HG02571 (cell line): ENCODE data around the gene WDR53.
"Not testable (repeated sequence)": the region's sequence is repeated elsewhere in the genome, so short reads cannot be mapped to it uniquely, and the experiment has no call there.

ENCODE experiments used
- ATAC-seq: cut with Tn5 transposase; IDR thresholded peaks from one replicate; pipeline ENCODE4 v1.9.1; 2021; ENCODE audit warnings: mild to moderate bottlenecking, moderate library complexity; ENCODE audit not compliant: unreplicated experiment

WDR53 gene

GRCh38 chr3:196559826-196560225, 8.5 kb downstream of the WDR53 start:
- ATAC-seq: no peak

DNA sequence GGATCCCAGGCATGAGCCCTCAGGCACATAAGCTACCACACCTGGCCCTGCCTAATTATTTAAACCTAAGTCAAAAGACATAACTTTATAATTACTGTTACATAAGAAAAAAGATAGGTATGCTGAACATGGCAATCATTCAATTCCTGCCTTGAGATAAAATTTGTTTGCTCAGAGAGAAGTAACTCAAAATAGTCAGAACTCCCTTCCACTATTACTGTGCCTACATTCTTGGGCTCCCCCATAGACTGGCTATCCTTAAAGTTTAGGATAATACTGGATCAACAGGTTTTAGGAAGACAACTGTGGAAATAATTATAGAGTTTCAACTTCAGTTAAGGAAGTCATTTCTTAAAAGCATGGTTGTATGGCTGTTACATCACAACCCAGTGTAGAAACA, 9.9 kb downstream of the WDR53 start:
- ATAC-seq: no peak

GRCh38 chr3:196557236-196557635, 11.1 kb downstream of the WDR53 start:
- no peak for ATAC-seq

DNA sequence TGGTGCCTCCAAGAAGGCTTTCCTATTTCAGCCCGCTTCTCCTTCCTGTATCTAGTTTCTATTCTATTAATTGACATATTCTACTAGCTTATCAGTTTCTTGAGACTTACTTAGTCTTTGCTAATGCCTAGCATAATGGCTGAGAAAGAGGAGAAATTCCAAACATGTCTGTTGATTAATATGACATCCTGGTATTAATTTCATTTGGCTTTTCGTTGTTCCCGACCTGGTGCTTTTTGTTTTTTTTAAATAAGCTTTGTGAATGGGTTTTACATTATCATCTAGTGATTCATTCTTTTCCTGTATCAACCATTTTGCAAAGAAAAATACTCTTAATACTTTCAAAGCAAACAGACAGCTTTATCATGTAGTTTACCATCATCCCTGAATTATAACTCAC, 13.1 kb downstream of the WDR53 start:
- no peak for ATAC-seq

DNA sequence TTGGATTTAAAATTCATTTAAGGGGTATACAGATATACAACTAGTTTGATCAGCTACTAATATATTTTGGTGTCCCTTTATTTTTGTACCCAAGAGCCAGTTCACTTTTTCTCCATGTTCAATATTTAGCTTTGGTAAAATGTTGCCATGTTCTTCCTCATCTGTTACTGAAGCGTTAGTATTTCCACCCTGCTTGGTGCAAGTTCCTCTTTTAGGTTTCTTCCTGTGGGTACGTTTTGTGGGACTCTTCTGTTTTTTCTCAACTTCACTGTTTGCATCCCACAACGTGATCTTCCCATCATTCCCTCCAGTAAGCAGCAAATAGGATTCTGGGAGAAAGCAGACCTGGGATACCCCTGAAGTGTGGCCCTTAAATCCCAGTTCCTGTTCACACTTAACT, 14.1 kb downstream of the WDR53 start:
- no peak for ATAC-seq

DNA sequence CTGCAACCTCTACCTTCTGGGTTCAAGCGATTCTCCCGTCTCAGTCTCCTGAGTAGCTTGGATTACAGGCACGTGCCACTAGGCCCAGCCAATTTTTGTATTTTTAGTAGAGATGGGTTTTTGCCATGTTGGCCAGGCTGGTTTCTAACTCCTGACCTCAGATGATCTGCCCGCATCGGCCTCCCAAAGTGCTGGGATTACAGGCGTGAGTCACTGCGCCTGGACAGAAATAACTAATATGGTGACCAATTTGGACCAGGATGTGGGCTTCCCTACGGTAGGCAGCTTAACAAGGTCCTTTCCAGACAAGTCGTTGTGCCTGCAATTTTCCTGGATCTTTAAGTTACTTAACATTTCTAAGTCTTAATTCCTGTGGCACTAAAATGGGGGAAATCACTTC, 14.8 kb downstream of the WDR53 start:
- ATAC-seq: no peak

DNA sequence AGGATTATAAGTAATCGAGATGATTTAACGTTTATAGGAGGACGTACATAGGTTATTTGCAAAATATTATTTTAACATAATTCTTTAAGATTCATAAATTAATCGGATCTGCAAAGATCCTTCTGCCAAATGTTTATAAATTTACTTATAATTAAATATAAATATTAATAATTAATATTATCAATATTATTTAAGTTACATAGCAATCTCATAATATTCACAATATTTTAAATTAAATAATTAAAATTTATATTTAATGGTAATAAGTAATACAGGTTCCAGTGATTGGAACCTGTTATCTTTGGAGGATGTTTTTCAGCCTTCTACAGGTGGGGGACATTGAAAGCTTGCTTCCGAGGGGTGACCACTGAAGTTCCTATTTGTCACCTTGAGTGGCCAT, 16.1 kb downstream of the WDR53 start:
- ATAC-seq: no peak

GRCh38 chr3:196550172-196550571, 18.2 kb downstream of the WDR53 start:
- ATAC-seq: not testable (repeated sequence)

DNA sequence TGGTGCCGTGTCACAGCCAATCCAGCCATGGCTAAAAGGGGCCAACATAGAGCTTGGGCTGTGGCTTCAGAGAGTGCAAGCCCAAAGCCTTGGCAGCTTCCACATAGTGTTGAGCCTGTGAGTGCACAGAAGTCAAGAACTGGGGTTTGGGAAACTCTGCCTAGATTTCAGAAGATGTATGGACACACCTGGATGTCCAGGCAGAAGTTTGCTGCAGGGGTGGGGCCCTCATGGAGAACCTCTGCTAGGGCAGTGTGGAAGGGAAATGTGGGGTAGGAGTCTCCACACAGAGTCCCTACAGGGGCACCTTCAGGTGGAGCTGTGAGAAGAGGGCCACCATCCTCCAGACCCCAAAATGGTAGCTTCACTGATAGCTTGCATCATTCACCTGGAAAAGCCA, 19.0 kb downstream of the WDR53 start:
- ATAC-seq: not testable (repeated sequence)

DNA sequence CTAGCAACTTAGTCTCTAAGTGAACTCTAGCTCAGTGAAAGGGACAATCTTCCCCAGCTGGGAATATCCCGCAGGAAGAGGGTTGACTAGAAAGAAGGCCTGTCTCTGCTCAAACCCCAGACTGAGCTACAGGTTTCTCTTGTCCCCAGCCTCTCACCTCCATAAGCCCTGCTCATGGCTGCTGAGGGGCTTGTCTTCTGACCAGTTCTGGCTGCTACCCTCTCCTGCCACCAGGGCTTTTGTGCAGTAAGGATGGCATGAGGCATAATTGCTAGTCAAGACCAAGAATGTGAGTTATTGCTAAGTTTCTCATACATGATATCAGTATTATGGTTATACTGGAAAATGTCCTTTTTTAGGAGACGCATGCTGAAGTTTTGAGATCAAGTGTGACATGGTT, 21.3 kb downstream of the WDR53 start:
- ATAC-seq: no peak

DNA sequence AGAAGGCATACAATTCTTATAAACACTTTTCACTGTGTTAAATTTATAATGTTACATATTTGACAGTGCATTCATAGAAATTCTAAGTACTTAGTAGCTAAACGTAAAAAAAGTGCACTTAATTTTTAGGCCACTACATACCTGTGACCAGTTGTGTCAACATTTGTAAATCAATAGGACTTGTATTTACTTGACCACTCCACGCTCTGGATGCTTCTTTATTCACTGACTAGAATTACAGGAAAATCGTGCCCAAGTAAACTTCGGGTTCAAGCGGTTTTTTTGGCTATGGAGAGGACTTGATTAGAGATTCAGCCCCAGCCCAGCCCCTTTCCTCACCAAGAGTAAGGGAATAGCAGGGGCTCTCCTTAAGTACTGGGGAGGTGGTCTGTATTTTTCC, 21.8 kb downstream of the WDR53 start:
- no peak for ATAC-seq

DNA sequence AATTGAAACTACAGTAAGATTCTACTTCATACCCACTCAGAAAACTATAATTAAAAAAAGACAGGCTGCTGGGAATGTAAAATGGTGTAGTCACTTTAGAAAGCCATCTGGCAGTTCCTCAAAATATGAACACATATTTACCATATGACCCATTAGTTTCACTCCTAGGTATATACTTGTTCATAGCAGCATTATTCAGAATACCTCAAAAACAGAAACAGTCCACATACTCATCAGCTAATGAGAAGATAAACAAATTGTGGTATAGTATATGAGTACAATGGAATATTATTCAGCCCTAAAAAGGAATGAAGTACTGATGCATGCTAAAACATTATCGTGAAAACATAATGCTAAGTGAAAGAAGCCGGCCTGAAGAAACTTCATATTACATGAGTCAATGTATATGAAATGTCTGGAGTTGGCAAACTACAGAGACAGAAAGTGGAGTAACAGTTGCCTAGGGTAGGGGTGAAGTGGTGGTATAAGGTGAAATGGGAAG, 23.8 kb downstream of the WDR53 start:
- no peak for ATAC-seq

- no peak for ATAC-seq
These were observed 26.5 kb downstream of the WDR53 start for GRCh38 chr3:196541684-196542445.

GRCh38 chr3:196537319-196537984, 30.9 kb downstream of the WDR53 start:
- ATAC-seq: no peak

DNA sequence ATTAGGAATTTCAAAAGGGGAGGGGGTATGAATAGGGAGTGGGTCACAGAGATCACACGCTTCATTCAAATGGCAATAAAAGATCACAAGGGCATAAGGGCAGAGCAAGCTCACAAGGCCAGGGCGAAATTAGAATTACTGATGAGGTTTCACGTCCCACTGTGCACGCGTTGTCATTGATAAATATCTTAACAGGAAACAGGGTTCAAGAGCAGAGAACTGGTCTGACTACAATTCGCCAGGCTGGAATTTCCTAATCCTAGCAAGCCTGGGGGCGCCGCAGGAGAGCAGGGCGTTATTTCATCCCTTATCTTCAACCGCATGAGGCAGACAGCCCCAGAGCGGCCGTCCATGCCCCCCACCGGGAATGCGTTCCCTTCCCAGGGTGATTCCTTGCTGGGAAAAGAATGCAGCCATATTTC, 35.1 kb downstream of the WDR53 start:
- ATAC-seq: no peak

GRCh38 chr3:196531418-196531817, 36.9 kb downstream of the WDR53 start:
- ATAC-seq: no peak

- ATAC-seq: peak; percentile 75
These were observed 39.6 kb downstream of the WDR53 start for GRCh38 chr3:196528639-196529233.

DNA sequence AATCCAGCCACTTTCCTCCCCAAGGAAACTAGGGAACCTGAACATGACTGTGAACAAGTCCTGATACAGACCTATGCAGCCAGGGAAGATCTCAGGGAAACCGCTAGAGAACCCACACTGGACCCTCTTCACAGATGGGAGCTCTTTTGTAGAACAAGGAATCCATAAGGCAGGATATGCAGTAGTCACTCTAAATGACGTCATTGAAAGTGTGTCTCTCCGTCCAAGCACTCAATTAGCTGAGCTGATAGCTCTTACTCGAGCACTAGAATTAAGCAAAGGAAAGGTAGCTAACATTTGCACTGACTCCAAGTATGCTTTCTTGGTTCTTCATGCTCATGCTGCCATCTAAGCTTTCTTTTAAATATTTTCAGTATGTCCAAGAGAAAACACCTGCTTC, 43.2 kb downstream of the WDR53 start:
- no peak for ATAC-seq

- no peak for ATAC-seq
These were observed 43.8 kb downstream of the WDR53 start for GRCh38 chr3:196524527-196524926.

GRCh38 chr3:196523841-196524240, 44.5 kb downstream of the WDR53 start:
- no peak for ATAC-seq

DNA sequence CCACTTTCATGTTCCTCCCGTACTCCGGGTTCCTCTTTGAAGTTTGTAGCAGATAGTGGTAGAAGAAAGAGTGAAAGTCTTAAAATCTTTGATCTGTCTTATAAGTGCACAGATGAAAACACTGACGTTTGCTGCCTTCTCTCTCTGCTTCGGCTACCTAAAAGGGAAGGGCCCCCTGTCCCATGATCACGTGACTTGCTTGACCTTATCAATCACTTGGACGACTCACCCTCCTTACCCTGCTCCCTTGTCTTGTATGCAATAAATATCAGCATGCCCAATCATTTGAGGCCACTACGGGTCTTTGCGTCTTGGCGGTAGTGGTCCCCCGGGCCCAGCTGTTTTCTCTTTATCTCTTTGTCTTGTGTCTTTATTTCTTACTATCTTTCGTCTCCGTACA, 47.1 kb downstream of the WDR53 start:
- not testable (repeated sequence) for ATAC-seq

GRCh38 chr3:196519718-196520082, 48.7 kb downstream of the WDR53 start:
- no peak for ATAC-seq
